ENCODE results near the gene CRB1.

DNA sequence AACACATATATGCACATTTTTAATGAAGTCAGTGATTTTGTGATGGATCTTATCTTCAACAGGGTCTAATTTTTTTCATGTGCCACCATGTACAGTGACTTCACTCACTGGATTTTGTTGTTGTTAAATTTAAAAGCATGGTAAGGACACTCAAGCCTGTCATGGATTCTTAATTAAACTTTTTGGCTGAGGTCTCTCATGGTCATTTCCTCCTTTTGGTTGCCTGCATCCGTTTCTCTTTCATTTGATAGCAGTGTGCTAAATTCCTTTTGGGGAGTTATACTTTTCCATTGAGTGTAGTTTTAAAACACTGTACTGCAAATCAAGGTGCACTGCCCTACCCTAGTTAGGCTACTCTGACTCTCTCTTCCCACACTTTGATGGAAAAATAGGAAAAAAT is 13.2 kb upstream of the CRB1 start:
- TF ChIP-seq RFX1 (IDR thresholded peaks at IDR 0.05) (no peak), GATA2 (CRISPR knock-in tag; IDR thresholded peaks at IDR 0.05) (no peak), ZNF146 (CRISPR knock-in tag; IDR thresholded peaks at IDR 0.05; ENCODE audit: unreplicated experiment) (no peak), POLR2A (conservative IDR thresholded peaks at IDR 0.05) (no peak)
- TF ChIP-seq, protein P1, sequence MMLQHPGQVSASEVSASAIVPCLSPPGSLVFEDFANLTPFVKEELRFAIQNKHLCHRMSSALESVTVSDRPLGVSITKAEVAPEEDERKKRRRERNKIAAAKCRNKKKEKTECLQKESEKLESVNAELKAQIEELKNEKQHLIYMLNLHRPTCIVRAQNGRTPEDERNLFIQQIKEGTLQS (IDR thresholded peaks at IDR 0.05) = no peak
- TF ChIP-seq, protein P1 (CRISPR knock-in tag; conservative IDR thresholded peaks at IDR 0.05) = no peak
- TF ChIP-seq, protein P2, sequence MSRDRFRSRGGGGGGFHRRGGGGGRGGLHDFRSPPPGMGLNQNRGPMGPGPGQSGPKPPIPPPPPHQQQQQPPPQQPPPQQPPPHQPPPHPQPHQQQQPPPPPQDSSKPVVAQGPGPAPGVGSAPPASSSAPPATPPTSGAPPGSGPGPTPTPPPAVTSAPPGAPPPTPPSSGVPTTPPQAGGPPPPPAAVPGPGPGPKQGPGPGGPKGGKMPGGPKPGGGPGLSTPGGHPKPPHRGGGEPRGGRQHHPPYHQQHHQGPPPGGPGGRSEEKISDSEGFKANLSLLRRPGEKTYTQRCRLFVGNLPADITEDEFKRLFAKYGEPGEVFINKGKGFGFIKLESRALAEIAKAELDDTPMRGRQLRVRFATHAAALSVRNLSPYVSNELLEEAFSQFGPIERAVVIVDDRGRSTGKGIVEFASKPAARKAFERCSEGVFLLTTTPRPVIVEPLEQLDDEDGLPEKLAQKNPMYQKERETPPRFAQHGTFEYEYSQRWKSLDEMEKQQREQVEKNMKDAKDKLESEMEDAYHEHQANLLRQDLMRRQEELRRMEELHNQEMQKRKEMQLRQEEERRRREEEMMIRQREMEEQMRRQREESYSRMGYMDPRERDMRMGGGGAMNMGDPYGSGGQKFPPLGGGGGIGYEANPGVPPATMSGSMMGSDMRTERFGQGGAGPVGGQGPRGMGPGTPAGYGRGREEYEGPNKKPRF (IDR thresholded peaks at IDR 0.05; ENCODE audit: low read depth, low read length) = no peak
- TF ChIP-seq, protein P3, sequence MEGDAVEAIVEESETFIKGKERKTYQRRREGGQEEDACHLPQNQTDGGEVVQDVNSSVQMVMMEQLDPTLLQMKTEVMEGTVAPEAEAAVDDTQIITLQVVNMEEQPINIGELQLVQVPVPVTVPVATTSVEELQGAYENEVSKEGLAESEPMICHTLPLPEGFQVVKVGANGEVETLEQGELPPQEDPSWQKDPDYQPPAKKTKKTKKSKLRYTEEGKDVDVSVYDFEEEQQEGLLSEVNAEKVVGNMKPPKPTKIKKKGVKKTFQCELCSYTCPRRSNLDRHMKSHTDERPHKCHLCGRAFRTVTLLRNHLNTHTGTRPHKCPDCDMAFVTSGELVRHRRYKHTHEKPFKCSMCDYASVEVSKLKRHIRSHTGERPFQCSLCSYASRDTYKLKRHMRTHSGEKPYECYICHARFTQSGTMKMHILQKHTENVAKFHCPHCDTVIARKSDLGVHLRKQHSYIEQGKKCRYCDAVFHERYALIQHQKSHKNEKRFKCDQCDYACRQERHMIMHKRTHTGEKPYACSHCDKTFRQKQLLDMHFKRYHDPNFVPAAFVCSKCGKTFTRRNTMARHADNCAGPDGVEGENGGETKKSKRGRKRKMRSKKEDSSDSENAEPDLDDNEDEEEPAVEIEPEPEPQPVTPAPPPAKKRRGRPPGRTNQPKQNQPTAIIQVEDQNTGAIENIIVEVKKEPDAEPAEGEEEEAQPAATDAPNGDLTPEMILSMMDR (IDR thresholded peaks at IDR 0.05 in 2 of 3, conservative IDR thresholded peaks at IDR 0.05 in 1 of 3; ENCODE audit: insufficient read depth in 2 of 3, low read depth in 1 of 3, low read length in 3 of 3) = no peak
